GM12878 (cell line): ENCODE measurements around the gene ICA1L. TPM values are rescaled to one million over a fixed set of nuclear protein-coding genes. Genes with fewer than 3 reads are reported as not detected.

ENCODE experiments used
- ATAC-seq: fragments of 200-7000 bp; cut with Tn5 transposase; 3 replicates; pipeline ENCODE4 v1.9.1; 2020; ENCODE audit warnings: mild to moderate bottlenecking, moderate library complexity
- BruUV-seq: library from RNA; stranded (reverse); fragments of 400-500 nt; replicated peaks from 2 replicates; lab custom pipeline; 2021; lab: Mats Ljungman, UMichigan
- CTCF ChIA-PET: fragments of 300-600 bp; sonication (Branson Sonifier 250); formaldehyde crosslinking; extraction: SDS; loops from one replicate; lab custom pipeline; 2021; ENCODE audit warnings: inconsistent platforms; lab: Yijun Ruan, JAX
- POLR2A ChIA-PET: fragments of 350-600 bp; formaldehyde crosslinking; extraction: SDS; loops from one replicate; lab custom pipeline; 2021; ENCODE audit warnings: inconsistent platforms; lab: Charles Lee
- RAD21 ChIA-PET: fragments of 300-600 bp; sonication (Branson Sonifier 250); formaldehyde crosslinking; loops from one replicate; lab custom pipeline; 2023; ENCODE audit warnings: antibody characterized with exemption; ENCODE audit not compliant: unreplicated experiment; lab: Charles Lee
- SMC1A ChIA-PET: fragments of 300-600 bp; sonication (Branson Sonifier 250); formaldehyde crosslinking; loops from one replicate; lab custom pipeline; 2023; ENCODE audit not compliant: unreplicated experiment, uncharacterized antibody; lab: Charles Lee
- DNase-seq: peaks from one replicate; pipeline ENCODE4 v3.0.0-alpha.2; 2011; ENCODE audit warnings: low read depth, low spot score
- FAIRE-seq: peaks from 3 replicates; lab custom pipeline; 2011; peaks lifted over from hg19 to GRCh38; lab: Jason Lieb, UNC
- H2AFZ ChIP-seq: 2 replicates; pipeline ENCODE4 v1.6.0; 2011; ENCODE audit warnings: low read depth, low read length, control low read depth; ENCODE audit not compliant: control insufficient read depth
- H3K27ac ChIP-seq: 2 replicates; pipeline ENCODE4 v1.5.1; 2011; ENCODE audit warnings: control low read depth; ENCODE audit not compliant: control insufficient read depth, insufficient read depth
- H3K27me3 ChIP-seq, 2 experiments: replicated peaks in 1 of 2; 2 replicates each; pipeline versions ENCODE4 v1.6.0 to v1.6.1; 2011; ENCODE audit warnings: low read length in 1 of 2; ENCODE audit not compliant: control insufficient read depth in 2 of 2, insufficient read depth in 2 of 2
- H3K36me3 ChIP-seq, 2 experiments: 2 replicates each; pipeline ENCODE4 v1.5.1; 2011; ENCODE audit warnings: low read length in 1 of 2; ENCODE audit not compliant: control insufficient read depth in 2 of 2, insufficient read depth in 2 of 2
- H3K4me1 ChIP-seq: 2 replicates; pipeline ENCODE4 v1.6.1; 2011; ENCODE audit warnings: mild to moderate bottlenecking, low read length, moderate library complexity, mixed read lengths; ENCODE audit not compliant: control insufficient read depth, insufficient read depth
- H3K4me2 ChIP-seq: 2 replicates; pipeline ENCODE4 v1.6.0; 2011; ENCODE audit warnings: control low read depth; ENCODE audit not compliant: control insufficient read depth, insufficient read depth
- H3K4me3 ChIP-seq: fragments of 200-600 bp; sonication (generic); 2 replicates; pipeline ENCODE4 v1.5.1; 2016
- H3K79me2 ChIP-seq: 2 replicates; pipeline ENCODE4 v1.6.0; 2011; ENCODE audit warnings: low read length; ENCODE audit not compliant: control insufficient read depth, insufficient read depth
- H3K9ac ChIP-seq: 2 replicates; pipeline ENCODE4 v1.8.0; 2011; ENCODE audit warnings: low read length, control low read depth, mixed read lengths; ENCODE audit not compliant: control insufficient read depth, insufficient read depth
- H3K9me3 ChIP-seq: replicated peaks from 3 replicates; pipeline ENCODE4 v1.5.1; 2011; ENCODE audit warnings: mild to moderate bottlenecking, low read length; ENCODE audit not compliant: control insufficient read depth, insufficient read depth
- H4K20me1 ChIP-seq: 2 replicates; pipeline ENCODE4 v1.6.0; 2011; ENCODE audit not compliant: control insufficient read depth, insufficient read depth
- CBX3 ChIP-seq: fragments of 200-600 bp; sonication (generic); IDR thresholded peaks from 2 replicates; pipeline ENCODE4 v1.6.1; 2016; ENCODE audit warnings: low read depth, borderline replicate concordance
- CTCF ChIP-seq, 3 experiments: IDR thresholded peaks in 2 of 3; conservative IDR thresholded peaks in 1 of 3; 2 replicates each; pipeline ENCODE4 v1.5.1; 2011; ENCODE audit warnings: low read depth in 3 of 3, low read length in 3 of 3, mild to moderate bottlenecking in 3 of 3, control low read depth in 2 of 3, moderate library complexity in 2 of 3, inconsistent platforms in 1 of 3, mixed read lengths in 1 of 3; ENCODE audit not compliant: control insufficient read depth in 2 of 3, insufficient read depth in 1 of 3; ENCODE audit errors: extremely low read depth in 1 of 3
- IRF4 ChIP-seq: IDR thresholded peaks from 2 replicates; pipeline ENCODE4 v1.6.1; 2011; ENCODE audit warnings: low read depth, low read length
- JUND ChIP-seq: IDR thresholded peaks from 2 replicates; pipeline ENCODE4 v1.6.1; 2012; ENCODE audit warnings: low read depth, mild to moderate bottlenecking, low read length, improper control_type of control experiment, moderate library complexity
- MLLT1 ChIP-seq: fragments of 450-650 bp; IDR thresholded peaks from 2 replicates; pipeline ENCODE4 v1.6.1; 2016; ENCODE audit warnings: mild to moderate bottlenecking
- MXI1 ChIP-seq: fragments of 150-350 bp; IDR thresholded peaks from 2 replicates; pipeline ENCODE4 v1.6.1; 2011; ENCODE audit warnings: low read depth, mild to moderate bottlenecking, inconsistent platforms, low read length, improper control_type of control experiment
- NFXL1 ChIP-seq: fragments of 450-650 bp; IDR thresholded peaks from 2 replicates; pipeline ENCODE4 v1.6.1; 2017; ENCODE audit warnings: antibody characterized with exemption, mild to moderate bottlenecking, borderline replicate concordance
- RELA ChIP-seq: fragments of 450-650 bp; IDR thresholded peaks from 2 replicates; pipeline ENCODE4 v1.8.0; 2014; ENCODE audit warnings: borderline replicate concordance; ENCODE audit not compliant: partially characterized antibody
- SMARCA5 ChIP-seq: fragments of 450-650 bp; IDR thresholded peaks from 2 replicates; pipeline ENCODE4 v1.6.1; 2017; ENCODE audit warnings: mild to moderate bottlenecking
- SMC3 ChIP-seq: IDR thresholded peaks from 2 replicates; pipeline ENCODE4 v1.6.1; 2011; ENCODE audit warnings: low read length, improper control_type of control experiment, borderline replicate concordance
- SPI1 ChIP-seq: IDR thresholded peaks from 2 replicates; pipeline ENCODE4 v1.6.1; 2011; ENCODE audit warnings: low read depth, mild to moderate bottlenecking, low read length, moderate library complexity, borderline replicate concordance; ENCODE audit not compliant: insufficient read depth
- STAT3 ChIP-seq: IDR thresholded peaks from 2 replicates; pipeline ENCODE4 v1.6.1; 2011; ENCODE audit warnings: low read depth, low read length, improper control_type of control experiment
- TCF12 ChIP-seq: IDR thresholded peaks from 2 replicates; pipeline ENCODE4 v1.6.1; 2011; ENCODE audit warnings: low read depth, mild to moderate bottlenecking, low read length
- WGBS: methylation state at CpG from one replicate; pipeline ENCODE4 v1.1.6; 2016; ENCODE audit warnings: low lambda C conversion rate; ENCODE audit not compliant: insufficient replicate concordance, insufficient coverage; ENCODE audit errors: missing lambda C conversion rate; 5-methylcytosine and 5-hydroxymethylcytosine counted together
- in situ Hi-C: fragments of 300-500 bp; cut with MboI; formaldehyde crosslinking; loops from 9 replicates; pipeline ENCODE4 v1.14.3; 2018; ENCODE audit warnings: mixed read lengths
- intact Hi-C: fragments of 100-400 bp; cut with micrococcal nuclease; formaldehyde crosslinking; loops from one replicate; pipeline ENCODE4 v1.14.2; 2022; ENCODE audit not compliant: unreplicated experiment
- polyA plus RNA-seq, 11 experiments: library from polyadenylated mRNA; depleted of rRNA in 4 of 11; unstranded in 6 of 11; stranded (reverse) in 5 of 11; fragments of >200 nt; fragmentation: Nextera tagmentation in 4 of 11; fragmentation: Illumina TruSeq in 1 of 11; extraction: Ambion mirVana in 4 of 11; extraction: Trizol in 1 of 11; gene quantifications; 1 replicate in 1 of 11; 2 replicates in 10 of 11; pipeline versions ENCODE4 v1.2.1 to v1.2.3, GENCODE V29; 2011 to 2016; ENCODE audit warnings: inconsistent platforms in 2 of 11, missing spikeins in 2 of 11, low read depth in 1 of 11
- total RNA-seq, 4 experiments: library from RNA; depleted of rRNA in 3 of 4; stranded (reverse); fragments of >200 nt in 3 of 4; fragmentation: Illumina TruSeq in 1 of 4; extraction: Trizol in 1 of 4; gene quantifications; 2 replicates each; pipeline versions ENCODE4 v1.2.1 to v1.2.3, GENCODE V29; 2013 to 2021

The ICA1L gene
- total and polyA plus RNA-seq, 10 of the 15 experiments (the other 5 are each of a cell fraction or from before 2014, with no cell fraction given): 0.85 to 7.4 (median 3.6) TPM

GRCh38 chr2:202752071-202752470 lies 119.5 kb downstream of the ICA1L start:
- no peak for TF ChIP-seq JUND
- no peak for TF ChIP-seq TCF12
- no peak for TF ChIP-seq SMARCA5
- TF ChIP-seq STAT3: no peak
- no peak for TF ChIP-seq IRF4
- TF ChIP-seq NFXL1: no peak
- Histone ChIP-seq H4K20me1 (no peaks in the 10 kb centered on the region), H3K36me3 (no peaks in the 10 kb centered on the region), H3K9me3 (no peaks in the 10 kb centered on the region), H3K4me2 (no peak overlapping the region), H3K27me3 (no peaks in the 10 kb centered on the region), H3K4me1 (peaks cover 7% of the 10 kb centered on the region), H3K79me2 (no peaks in the 10 kb centered on the region), H2AFZ (no peak overlapping the region), H3K9ac (no peak overlapping the region), H3K4me3 (no peak overlapping the region), H3K27ac (no peak overlapping the region)
- FAIRE-seq (no peak), DNase-seq (no peak), ATAC-seq (no peak)
- in situ Hi-C loops: no loop called here
- SMC1A ChIA-PET: interaction anchor here (0.6 kb wide), 1 partner anchor 95 kb away, joined by 3 read pairs; no protein-coding TSS in a partner anchor
- POLR2A ChIA-PET: interaction anchor here (0.6 kb wide), 1 partner anchor 188 kb away, joined by 5 read pairs; no protein-coding TSS in a partner anchor
- RAD21 ChIA-PET: interaction anchor here (0.7 kb wide), 2 partner anchors 82 to 156 kb away, joined by 3 to 4 read pairs; no protein-coding TSS in a partner anchor
- 96% methylated on average over 2 of the region's 2 CpGs for WGBS
- intact Hi-C loops: no loop called here
- no TSS peak for BruUV-seq
- CTCF ChIA-PET: interaction anchor here (0.8 kb wide), 1 partner anchor 164 kb away, joined by 3 read pairs; no protein-coding TSS in a partner anchor

- Histone ChIP-seq H3K9ac (no peak overlapping the region), H2AFZ (peak overlapping the region; percentile 32; the same call in 1 of the 2 replicates), H3K4me1 (peaks cover 7% of the 10 kb centered on the region), H3K27me3 (no peaks in the 10 kb centered on the region), H3K36me3 (no peaks in the 10 kb centered on the region), H3K9me3 (no peaks in the 10 kb centered on the region), H3K27ac (peak overlapping the region; percentile 34; the same call in 1 of the 2 replicates), H4K20me1 (no peaks in the 10 kb centered on the region), H3K79me2 (no peaks in the 10 kb centered on the region), H3K4me3 (no peak overlapping the region), H3K4me2 (peak overlapping the region; percentile 55)
- ChIA-PET SMC1A (interaction anchor here (0.6 to 1.4 kb wide), 5 partner anchors 13 to 558 kb away, joined by 3 to 5 read pairs (median 3); no protein-coding TSS in a partner anchor), POLR2A (interaction anchor here (0.6 kb wide), 1 partner anchor 8 kb away, joined by 3 read pairs; no protein-coding TSS in a partner anchor), RAD21 (no interaction called here), CTCF (no interaction called here)
- 36% methylated on average over 3 of the region's 3 CpGs for WGBS
- FAIRE-seq: no peak
- no peak for DNase-seq
- no TSS peak for BruUV-seq
- intact Hi-C loops: no loop called here
- peak; percentile 89 for ATAC-seq
- in situ Hi-C loops: no loop called here
- peak; percentile 59; the same call in 1 of the 2 replicates for TF ChIP-seq MXI1
- no peak for TF ChIP-seq RELA
- TF ChIP-seq SPI1: peak; percentile 71; the same call in 1 of the 2 replicates
- no peak for TF ChIP-seq MLLT1
- no peak for TF ChIP-seq SMC3
- no peak for TF ChIP-seq CBX3
- no peak for TF ChIP-seq CTCF (IDR thresholded peaks at IDR 0.05 in 2 of 3, conservative IDR thresholded peaks at IDR 0.05 in 1 of 3; ENCODE audit: control insufficient read depth in 2 of 3, extremely low read depth in 1 of 3, insufficient read depth in 1 of 3, low read depth in 3 of 3, low read length in 3 of 3)
Observed at GRCh38 chr2:202750763-202751427, 120.7 kb downstream of the ICA1L start.
